GM13977 (cell line): ENCODE measurements around the gene TMEM203.

Source experiments
- DNase-seq: peaks from one replicate; pipeline ENCODE4 v3.0.0; 2012; ENCODE audit warnings: low spot score
- CTCF ChIP-seq: IDR thresholded peaks from 2 replicates; pipeline ENCODE4 v1.5.1; 2012; ENCODE audit warnings: mild to moderate bottlenecking, control low read depth; ENCODE audit not compliant: insufficient read depth; ENCODE audit errors: extremely low read depth, missing control alignments
- in situ Hi-C: fragments of 300-500 bp; cut with MboI; formaldehyde crosslinking; loops from one replicate; pipeline ENCODE4 v1.12.0; 2022; ENCODE audit warnings: low sequenced_read_pairs, low pct_unique_long_range_greater_than_20kb, mixed read lengths, inconsistent platforms; ENCODE audit not compliant: unreplicated experiment

The TMEM203 gene

GRCh38 chr9:137212520-137212919 lies 7.1 kb upstream of the TMEM203 start:
- in situ Hi-C loops: no loop called here

GRCh38 chr9:137211532-137211931 lies 6.1 kb upstream of the TMEM203 start:
- DNase-seq: no peak
- in situ Hi-C loops: no loop called here

More at GRCh38 chr9:137212520-137212919, 7.1 kb upstream of the TMEM203 start:
- no peak for TF ChIP-seq CTCF
- no peak for DNase-seq

GRCh38 chr9:137206602-137207001 lies 1.2 kb upstream of the TMEM203 start:
- DNase-seq: no peak
- no peak for TF ChIP-seq CTCF
- in situ Hi-C loops: no loop called here

More at GRCh38 chr9:137211532-137211931, 6.1 kb upstream of the TMEM203 start:
- TF ChIP-seq CTCF: no peak

- DNase-seq: no peak
- in situ Hi-C loops: no loop called here
- TF ChIP-seq CTCF: no peak
Observed at GRCh38 chr9:137204731-137205125, 720 bp downstream of the TMEM203 start.

- in situ Hi-C loops: no loop called here
- DNase-seq: no peak
- TF ChIP-seq CTCF: no peak
Observed at GRCh38 chr9:137202966-137203365, 2.5 kb downstream of the TMEM203 start.

GRCh38 chr9:137201205-137201868 lies 4.1 kb downstream of the TMEM203 start:
- DNase-seq: no peak
- no peak for TF ChIP-seq CTCF
- in situ Hi-C loops: no loop called here
